Measurements from ENCODE around the gene LY86. TPM values are rescaled to one million over a fixed set of nuclear protein-coding genes. Genes with fewer than 3 reads are reported as not detected.
"Not testable (repeated sequence)": the region's sequence is repeated elsewhere in the genome, so short reads cannot be mapped to it uniquely, and the experiment has no call there.

Gene LY86
- total RNA-seq, 1 experiment from 2014 or later = not detected

DNA sequence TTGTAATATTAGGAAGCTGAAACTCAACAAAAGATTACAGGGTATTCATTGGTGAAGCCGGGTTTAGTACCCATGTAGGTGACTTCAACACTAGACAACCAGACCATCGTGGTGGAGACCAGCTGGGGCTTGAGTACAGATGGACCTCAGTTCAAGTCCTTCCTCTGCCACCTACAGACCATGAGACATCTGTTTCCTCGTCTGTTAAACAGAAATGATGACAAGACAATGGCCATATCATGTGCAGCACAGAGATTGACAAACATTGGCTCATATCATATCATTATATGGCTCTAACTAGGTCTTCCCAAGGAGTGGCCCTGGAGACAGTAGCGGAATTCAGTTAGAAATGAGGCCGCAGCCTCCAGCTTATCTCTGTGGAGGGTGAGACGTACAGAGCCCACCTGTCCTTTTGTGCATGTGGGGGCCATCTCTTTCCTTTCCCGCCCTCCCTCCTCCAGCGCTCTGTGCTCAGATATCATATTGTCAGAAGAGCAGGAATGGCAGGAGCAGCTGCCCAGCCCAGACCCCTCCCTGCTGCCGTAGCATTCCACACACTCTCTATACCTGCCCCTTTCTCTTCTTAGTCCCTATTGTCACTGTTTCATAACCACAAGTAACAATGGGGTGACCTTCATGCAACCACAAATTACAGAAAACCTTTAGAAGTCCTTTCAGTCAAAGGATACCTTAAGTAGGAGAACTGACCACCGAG lies 75.1 kb downstream of the LY86 start:
- in situ Hi-C loops (cut with HindIII; ENCODE audit: low sequenced_read_pairs) = no loop called here
- no peak for DNase-seq (ENCODE audit: low spot score)

DNA sequence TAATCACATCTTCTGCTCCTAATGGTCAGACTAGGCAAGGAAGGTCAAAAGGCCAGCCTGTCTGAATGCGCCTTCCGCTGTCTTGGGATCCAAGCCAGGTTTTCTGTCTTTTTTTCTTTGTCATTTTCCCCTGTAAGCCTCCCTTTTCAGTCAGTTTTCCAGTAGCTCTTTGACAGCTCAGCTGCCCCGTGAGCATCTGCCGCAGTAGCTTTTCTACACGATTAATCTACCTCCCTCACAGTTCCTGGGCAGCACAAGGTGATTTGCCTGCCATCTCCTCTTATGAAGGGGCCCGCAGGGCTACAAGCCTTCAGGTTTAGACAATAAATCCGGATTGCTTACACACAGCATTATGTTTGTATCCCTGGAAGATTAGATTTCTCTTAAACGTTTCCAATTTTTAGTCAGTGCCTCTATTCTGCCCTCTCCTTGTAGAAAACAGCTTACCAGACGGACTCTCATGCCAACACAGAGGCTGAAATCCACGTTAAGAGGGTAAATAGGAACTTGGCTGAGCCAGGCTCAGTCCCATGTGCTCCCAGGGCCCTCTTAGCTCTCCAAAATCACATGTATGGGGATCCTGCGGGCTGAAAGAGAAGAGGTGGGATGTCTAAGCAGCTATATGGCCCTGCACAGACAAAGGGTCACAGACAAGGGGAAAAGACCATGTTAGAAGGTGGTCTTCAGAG lies 77.2 kb downstream of the LY86 start:
- DNase-seq (ENCODE audit: low spot score) = no peak
- in situ Hi-C loops (cut with HindIII; ENCODE audit: low sequenced_read_pairs) = no loop called here

DNA sequence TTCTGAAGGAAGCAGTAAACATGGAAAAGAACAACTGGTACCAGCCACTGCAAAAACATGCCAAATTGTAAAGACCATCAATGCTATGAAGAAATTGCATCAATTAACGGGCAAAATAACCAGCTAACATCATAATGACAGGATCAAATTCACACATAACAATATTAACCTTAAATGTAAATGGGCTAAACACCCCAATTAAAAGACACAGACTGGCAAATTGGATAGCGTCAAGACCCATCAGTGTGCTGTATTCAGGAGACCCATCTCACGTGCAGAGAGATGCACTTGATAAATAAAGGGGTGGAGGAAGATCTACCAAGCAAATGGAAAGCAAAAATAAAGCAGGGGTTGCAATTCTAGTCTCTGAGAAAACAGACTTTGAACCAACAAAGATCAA lies 81.6 kb downstream of the LY86 start:
- in situ Hi-C loops (cut with HindIII; ENCODE audit: low sequenced_read_pairs); DNase-seq (ENCODE audit: low spot score): not testable (repeated sequence)

DNA sequence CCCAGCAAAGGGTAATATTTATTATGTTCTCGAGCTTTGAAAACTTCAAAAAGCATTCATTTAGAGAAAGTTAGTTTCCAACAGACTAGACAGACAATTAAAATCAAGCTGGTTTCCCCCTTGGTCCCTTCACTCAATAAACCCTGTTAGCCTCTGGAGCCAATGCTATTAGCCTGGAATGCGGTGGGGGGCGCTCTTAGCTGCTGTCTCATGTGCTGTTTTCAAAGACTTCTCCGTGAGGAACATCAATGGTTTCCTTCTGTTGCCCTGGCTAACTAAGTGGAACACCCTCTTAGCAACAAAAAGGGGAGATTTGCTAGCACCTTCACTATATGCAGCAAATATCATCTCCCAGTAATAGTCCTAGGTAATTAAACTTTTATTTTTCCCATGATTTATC lies 86.4 kb downstream of the LY86 start:
- in situ Hi-C loops (cut with HindIII; ENCODE audit: low sequenced_read_pairs) = no loop called here
- DNase-seq (ENCODE audit: low spot score) = no peak

DNA sequence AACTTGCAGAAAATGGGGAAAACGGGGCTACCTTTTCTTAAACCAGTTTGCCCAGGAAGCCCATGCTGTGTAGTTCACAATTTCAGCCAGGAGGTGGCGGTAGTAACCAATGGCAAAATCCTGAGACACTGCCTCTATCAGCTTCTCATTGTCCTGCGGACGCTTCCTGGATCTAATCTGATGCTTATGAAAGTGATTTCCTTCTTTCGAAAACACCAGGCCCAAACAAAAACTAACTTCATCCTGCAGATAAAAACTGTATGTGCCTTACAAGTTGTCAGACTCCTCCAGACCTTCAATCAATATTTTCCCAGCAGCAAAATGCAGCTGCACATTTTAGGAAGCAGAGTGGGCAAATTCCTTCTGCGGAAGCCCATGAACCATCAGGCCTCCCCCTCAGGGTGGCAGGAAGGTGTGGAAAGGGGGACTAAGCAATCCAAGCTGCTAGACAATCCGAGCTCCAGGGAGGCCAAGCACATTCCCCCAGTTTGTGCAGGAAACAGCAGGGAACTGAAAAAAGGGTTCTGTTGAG lies 88.5 kb downstream of the LY86 start:
- peak; percentile 80 for DNase-seq (ENCODE audit: low spot score)
- in situ Hi-C loops (cut with HindIII; ENCODE audit: low sequenced_read_pairs) = no loop called here

DNA sequence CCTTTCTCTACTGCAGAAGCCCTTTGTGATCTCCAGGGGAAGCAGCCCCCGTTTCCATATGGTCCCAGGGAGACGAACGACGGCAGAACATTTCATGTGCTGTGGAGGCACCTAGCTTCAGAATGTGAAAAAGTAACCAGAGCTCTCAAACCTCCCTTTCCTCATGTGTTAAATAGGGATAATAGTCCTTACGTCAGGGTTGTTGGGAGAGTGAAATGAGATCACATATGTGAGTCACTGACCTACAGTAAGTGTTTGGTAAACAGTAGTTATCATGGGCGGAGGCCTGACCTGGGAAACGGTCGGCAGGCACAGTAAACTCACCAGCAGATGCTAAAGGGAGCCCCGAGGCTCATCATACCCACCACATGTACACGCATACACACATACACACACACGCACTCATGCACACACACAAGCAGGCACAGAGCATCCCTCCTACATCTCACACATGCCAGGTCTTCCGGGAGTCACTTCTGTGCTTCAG lies 89.7 kb downstream of the LY86 start:
- DNase-seq (ENCODE audit: low spot score) = no peak
- in situ Hi-C loops (cut with HindIII; ENCODE audit: low sequenced_read_pairs) = no loop called here

DNA sequence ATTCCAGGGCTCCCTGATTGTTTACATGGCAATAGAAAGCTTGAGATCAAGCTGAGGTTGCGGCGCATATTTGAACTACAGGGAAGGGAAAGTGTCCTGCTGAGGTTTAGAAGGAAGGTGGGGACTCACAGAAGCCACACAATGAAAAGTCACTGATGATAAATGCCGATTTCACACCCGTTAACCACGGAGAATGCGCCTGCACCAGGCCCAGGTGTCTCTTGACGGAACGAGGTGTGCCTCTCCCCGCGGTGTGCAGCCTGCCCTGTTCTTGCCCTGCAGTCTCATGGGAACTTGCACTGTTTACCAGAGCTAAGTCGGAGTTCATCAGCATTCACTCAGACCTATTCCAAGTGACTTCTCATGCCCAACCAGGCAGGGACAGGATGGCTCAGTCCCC lies 90.3 kb downstream of the LY86 start:
- in situ Hi-C loops (cut with HindIII; ENCODE audit: low sequenced_read_pairs) = no loop called here
- no peak for DNase-seq (ENCODE audit: low spot score)

DNA sequence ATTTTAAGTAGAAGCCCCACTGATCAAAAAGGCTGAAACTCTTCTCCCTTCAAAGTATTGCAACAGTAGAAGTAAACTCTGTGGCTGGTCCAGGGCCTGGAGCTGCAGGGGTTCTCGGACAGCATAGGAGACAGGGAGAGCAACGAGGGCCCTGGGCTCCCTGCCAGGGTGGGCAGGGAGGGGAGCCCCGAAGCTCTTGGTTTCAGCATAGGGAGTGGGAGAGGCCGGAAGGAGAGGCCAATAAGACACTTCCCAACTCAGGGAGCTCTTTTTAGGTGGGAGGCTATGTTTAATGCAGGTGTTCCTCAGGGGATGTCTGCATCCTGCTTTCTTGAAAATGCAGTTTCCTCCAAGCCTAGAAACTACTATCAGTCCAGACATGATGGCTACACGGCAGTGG lies 91.1 kb downstream of the LY86 start:
- in situ Hi-C loops (cut with HindIII; ENCODE audit: low sequenced_read_pairs) = no loop called here
- DNase-seq (ENCODE audit: low spot score) = no peak

DNA sequence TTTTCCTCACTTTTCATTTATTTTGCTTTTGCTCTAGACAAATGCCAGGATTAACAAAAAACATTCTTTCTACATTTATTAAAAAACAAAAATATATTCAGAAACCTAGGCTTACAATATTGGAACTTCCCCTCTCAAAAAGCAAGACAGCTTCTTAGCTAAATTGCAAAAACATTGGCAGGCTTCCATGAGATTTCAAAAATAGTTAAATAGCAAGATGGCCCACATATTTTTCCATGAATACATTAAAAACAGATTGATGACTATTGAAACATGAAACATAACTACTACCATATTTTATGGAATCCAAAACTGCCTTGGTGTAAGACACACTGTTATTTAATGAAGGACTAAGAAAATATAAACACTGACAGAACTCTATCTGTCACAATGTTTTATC lies 92.0 kb downstream of the LY86 start:
- no peak for DNase-seq (ENCODE audit: low spot score)
- in situ Hi-C loops (cut with HindIII; ENCODE audit: low sequenced_read_pairs) = no loop called here

DNA sequence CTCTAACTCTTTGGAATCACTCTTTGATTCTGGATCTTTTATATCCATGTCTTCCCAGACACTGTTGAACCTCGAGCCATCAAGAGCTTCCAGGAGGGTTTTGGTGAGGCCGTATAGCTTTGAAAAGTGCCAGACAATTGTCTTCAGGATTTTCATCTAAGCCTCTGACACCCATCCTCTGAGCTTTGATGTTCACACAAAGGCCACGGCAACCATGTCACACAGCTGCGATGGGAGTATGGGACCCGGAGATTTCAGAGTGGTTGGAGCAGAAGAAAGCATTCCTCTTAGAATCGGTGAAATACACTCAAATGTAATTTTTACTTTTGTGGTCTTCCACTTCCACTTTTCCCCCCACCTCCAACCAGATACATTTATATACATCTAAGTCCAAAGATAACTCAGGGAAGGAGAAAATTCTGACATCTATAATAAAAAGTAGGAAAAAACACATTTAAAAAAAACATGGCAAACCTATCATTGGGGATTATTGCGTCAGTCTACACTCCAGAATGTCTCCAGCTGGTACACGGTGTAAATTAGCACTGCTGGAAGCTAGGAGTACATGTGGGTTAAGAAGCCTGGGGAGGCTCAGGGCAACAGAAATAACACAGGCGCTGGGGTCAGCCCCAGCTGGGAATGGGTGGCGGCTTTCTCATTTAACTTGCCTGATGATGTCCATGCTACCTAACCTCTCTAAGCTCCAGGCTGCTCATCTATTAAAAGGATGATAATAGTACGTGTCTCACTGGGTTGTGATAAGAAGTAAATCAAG lies 92.7 kb downstream of the LY86 start:
- in situ Hi-C loops (cut with HindIII; ENCODE audit: low sequenced_read_pairs) = no loop called here
- DNase-seq (ENCODE audit: low spot score) = no peak

DNA sequence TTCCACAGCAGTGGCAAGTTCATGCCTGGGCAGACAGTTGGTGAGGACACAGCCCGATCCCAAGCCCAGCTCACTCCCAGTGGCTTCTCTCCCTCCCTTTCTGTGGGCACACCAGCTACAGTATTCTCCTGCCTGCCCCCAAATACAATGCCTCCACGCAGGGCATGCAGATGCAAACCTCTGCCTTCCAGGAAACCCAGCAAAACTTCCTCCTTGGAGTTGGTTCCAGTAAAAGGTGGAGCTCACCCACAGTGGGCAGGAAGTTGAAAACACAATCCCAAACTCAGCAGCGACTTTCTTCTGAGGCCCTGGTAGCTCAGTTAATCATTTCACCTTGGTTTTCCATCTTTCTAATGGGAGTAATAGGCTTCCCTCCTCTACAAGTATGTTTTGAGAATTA lies 93.7 kb downstream of the LY86 start:
- no peak for DNase-seq (ENCODE audit: low spot score)
- in situ Hi-C loops (cut with HindIII; ENCODE audit: low sequenced_read_pairs) = no loop called here

DNA sequence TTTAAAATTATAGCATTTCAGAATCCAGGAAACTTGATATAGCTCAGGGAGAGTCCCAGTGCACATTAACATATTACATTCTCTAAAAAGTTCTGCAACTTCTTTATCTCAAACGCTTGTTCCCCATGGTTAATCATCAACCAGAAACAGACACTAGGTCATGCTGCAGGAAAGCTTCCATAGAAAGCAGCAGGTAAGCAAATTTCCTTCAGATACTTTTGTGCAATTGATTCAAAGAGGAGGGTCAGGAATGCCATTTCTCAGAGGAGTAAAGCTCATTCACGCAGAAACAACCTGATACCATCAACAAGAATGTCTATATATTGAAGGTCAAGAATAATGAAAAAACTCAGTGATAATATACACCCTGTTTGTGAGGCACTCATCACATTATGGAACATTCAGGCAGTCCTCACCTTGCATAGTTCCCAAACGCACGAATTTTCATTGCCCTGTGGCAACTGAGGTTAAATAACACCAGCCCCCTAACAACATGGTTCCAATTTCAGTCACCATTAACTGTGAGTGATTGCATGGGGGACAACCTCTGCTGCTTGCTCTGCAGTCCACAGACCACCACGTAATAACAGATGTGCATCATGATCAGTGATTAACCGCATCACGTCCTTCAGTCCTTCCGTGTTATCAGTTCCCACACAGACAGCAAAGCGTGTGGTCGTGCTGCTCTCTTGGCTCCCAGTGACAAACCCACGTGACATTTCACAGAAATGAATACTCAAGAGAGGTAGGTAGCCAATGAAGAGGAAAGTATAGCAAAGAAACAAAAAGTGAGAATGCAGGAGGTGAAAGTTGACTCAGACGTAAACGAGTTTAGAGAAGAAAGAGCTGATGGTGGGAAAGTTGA lies 95.7 kb downstream of the LY86 start:
- in situ Hi-C loops (cut with HindIII; ENCODE audit: low sequenced_read_pairs) = no loop called here
- DNase-seq (ENCODE audit: low spot score) = no peak

DNA sequence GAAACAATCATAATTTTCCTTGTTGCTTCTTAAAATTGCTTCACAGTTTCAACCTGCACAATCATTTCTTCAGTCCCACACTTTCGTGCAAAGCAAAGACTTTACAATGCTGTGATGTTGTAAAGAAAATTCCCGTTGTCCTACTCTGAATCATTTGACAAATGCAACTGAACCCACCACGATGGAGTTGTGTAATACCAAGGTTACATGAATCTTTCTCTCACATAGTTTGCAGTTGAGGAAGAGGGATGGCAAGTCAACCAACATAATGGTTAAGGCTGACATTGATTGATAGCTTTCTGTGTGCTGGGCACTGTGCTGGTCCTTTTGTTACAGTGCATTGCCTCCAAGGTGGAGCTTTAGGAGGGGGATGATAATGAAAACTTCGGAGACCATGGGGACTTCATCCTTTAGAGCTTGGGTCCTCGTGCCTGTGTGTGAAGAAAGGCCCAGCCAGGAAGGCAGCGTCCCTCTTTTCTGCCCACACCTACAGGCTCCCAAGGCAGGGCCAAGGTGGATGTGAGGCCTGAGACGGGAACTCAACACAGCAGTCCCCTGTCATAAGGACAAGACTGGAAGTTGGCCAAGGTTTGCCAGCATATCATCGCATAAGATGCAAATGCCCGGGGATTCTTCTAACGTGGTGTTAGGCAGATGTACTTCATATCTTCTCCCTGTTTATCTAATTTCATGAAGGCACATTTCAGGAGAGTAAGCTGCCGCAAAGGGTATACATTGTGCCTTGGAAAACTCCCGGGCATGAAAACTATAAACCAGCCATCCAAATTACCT lies 96.9 kb downstream of the LY86 start:
- DNase-seq (ENCODE audit: low spot score) = no peak
- in situ Hi-C loops (cut with HindIII; ENCODE audit: low sequenced_read_pairs) = no loop called here

DNA sequence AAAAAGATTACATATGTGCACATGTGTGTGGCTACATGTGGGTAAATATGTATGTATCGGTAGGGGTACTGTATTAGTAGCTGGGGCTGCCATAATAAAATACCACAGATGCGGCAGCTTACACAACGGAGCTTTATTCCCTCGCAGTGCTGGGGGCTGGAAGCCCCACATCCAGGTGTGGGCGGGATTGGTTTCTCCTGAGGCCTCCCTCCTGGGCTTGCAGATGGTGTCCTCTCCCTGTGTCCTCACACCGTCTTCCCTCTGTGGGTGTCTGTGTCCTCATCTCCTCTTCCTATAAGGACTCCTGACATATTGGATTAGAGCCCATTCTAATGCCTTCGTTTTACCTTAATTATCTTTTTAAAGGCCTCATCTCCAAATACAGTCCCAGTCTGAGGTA lies 97.7 kb downstream of the LY86 start:
- no peak for DNase-seq (ENCODE audit: low spot score)
- in situ Hi-C loops (cut with HindIII; ENCODE audit: low sequenced_read_pairs) = no loop called here

DNA sequence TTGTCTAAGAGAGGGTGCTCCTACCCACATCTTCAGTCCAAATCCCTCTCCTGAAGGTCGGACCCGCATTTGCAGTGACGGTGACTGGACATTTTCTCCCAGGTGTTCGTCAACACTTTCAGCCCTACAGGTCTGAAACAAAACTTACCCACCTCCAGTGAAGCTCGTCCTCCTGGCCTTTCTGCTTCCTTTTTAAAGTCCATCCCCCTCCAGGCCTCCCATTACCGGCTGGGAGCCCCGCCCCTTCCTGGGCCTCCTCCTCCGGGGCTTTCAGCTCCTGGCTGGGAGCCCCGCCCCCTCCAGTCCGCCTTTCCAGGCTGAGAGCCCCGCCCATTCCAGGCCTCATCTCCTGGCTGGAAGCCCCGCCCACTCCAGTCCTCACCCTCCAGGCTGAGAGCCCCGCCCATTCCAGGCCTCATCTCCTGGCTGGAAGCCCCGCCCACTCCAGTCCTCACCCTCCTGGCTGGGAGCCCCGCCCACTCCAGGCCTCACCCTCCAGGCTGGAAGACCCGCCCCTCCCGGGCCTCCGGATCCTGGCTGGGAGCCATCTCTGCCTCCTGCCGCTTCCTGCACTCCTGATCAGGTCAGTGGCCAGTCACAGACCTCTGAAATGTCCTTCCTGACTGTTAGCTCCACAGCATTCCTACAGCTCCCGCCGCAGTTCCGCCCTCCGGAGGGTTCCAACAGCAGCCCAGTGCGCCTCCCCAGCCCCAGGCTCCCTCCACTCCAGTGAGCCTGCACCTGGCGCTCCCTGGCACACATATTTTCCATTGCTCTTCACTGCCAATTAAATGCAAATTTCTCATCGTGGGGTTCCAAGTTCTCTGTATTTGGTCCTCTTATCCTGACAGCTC lies 98.5 kb downstream of the LY86 start:
- peak; percentile 85 for DNase-seq (ENCODE audit: low spot score)
- in situ Hi-C loops (cut with HindIII; ENCODE audit: low sequenced_read_pairs) = no loop called here

DNA sequence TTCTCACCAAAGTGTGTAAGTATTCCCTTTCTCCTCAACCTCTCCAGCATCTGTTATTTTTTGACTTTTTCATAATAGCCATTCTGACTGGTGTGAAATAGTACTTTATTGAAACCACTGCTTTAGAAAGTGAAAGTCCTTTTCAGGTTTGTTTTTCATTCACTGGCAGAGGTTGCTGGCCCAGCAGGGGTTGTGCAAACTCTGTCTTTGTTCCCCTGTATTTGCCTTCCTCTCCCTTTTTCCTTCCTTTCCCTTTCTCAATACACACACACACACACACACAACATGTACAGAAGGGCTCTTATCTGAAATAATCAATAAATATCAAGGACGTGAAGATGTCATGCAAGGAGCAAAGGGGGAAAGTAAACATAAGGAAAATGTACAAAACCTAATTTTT lies 99.8 kb downstream of the LY86 start:
- no peak for DNase-seq (ENCODE audit: low spot score)
- in situ Hi-C loops (cut with HindIII; ENCODE audit: low sequenced_read_pairs) = no loop called here

DNA sequence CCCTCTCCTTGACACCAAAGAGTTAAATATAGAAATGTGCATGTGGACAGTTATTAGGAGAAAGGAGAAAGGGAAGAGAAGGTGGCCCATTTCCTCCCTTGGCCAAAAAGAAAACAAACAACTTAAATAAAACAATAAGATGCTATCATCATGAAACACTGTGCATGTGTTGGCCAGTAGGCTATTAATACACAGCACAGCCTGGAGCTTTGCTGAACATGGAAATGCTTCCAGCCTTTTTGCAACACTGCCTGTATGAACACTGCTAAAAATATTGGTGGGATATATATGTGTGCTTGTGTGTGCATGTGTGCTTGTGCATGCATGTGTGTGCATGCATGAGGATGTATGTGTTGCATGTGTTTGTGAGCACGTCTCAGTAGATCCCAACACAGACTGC lies 100.4 kb downstream of the LY86 start:
- in situ Hi-C loops (cut with HindIII; ENCODE audit: low sequenced_read_pairs) = no loop called here

More for the DNA sequence above, 100.4 kb downstream of the LY86 start:
- no peak for DNase-seq (ENCODE audit: low spot score)
